Measurements from ENCODE around the gene ADAM29. TPM values are rescaled to one million over a fixed set of nuclear protein-coding genes. Genes with fewer than 3 reads are reported as not detected.

ADAM29 gene
- polyA plus RNA-seq, 1 experiment: not detected

DNA sequence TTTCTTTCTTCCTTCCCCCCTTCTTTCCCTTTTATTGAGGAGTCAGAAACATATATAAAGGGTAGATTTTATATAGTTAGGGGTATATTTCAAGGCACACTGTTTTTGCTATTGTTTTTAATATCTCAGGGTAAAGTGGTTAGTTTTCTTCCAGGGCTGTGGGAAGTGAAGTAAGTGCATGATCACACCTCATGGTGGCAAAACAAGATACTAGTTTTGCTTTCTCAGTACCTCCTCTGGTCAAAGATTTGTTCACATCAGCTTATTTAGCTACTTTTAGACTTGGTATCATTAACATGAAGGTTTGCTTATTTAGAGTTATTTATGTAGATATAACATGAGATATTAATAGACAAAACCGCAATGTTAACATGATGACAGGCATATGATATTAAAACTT is 21.8 kb downstream of the ADAM29 start:
- CTCF ChIA-PET: no interaction called here
- TF ChIP-seq, protein P1, sequence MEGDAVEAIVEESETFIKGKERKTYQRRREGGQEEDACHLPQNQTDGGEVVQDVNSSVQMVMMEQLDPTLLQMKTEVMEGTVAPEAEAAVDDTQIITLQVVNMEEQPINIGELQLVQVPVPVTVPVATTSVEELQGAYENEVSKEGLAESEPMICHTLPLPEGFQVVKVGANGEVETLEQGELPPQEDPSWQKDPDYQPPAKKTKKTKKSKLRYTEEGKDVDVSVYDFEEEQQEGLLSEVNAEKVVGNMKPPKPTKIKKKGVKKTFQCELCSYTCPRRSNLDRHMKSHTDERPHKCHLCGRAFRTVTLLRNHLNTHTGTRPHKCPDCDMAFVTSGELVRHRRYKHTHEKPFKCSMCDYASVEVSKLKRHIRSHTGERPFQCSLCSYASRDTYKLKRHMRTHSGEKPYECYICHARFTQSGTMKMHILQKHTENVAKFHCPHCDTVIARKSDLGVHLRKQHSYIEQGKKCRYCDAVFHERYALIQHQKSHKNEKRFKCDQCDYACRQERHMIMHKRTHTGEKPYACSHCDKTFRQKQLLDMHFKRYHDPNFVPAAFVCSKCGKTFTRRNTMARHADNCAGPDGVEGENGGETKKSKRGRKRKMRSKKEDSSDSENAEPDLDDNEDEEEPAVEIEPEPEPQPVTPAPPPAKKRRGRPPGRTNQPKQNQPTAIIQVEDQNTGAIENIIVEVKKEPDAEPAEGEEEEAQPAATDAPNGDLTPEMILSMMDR (IDR thresholded peaks at IDR 0.05; ENCODE audit: low read depth, low read length): no peak
- Histone ChIP-seq H3K27me3 (ENCODE audit: control insufficient read depth, insufficient read depth, low read length) (no peaks in the 10 kb centered on the region), H3K9me3 (ENCODE audit: control insufficient read depth, insufficient read depth, low read length) (peaks cover 5% of the 10 kb centered on the region; the same call in 1 of the 2 replicates), H3K27ac (ENCODE audit: low read depth, low read length) (no peak overlapping the region), H3K4me3 (ENCODE audit: low read depth, low read length) (no peak overlapping the region)
- POLR2A ChIA-PET: no interaction called here
- DNase-seq (ENCODE audit: low read depth, low spot score): no peak

DNA sequence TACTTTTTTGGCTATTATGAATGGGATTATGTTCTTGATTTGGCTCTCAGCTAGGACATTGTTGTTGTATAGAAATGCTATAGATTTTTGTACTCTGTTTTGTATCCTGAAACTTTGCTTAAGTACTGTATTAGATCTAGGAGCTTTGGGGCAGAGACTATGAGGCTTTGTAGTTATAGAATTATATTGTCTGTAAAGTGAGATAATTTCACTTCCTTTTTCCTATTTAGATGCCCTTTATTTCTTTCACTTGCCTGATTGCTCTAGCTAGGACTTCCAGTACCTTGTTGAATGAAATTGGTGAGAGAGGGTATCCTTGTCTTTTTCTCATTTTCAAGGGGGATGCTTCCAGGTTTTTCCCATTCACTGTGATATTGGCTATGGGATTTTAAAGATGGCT is 28.1 kb downstream of the ADAM29 start:
- DNase-seq (ENCODE audit: low read depth, low spot score): no peak
- TF ChIP-seq, protein P1 (IDR thresholded peaks at IDR 0.05; ENCODE audit: low read depth, low read length): no peak

DNA sequence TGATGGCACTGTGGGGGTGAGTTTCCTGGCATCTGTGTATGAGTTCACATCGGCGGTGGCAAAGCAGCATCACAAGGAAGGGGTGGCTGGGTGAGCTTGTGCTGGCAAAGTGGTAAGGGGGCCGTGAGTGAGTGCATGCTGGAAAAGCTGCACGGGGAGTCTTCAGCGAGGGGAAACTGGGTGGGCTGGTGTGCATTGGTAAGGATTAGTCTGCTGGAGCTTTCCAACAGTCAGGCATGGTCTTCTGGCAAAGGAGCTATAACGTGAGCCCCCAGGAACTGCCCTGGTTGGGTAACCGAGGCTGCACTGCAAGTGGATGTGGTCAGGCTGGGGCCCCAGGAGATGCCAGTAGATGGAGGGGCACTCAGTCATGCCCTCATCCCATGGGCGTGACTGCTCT is 30.7 kb downstream of the ADAM29 start:
- no peak for DNase-seq (ENCODE audit: low read depth, low spot score)
- Histone ChIP-seq H3K27ac (ENCODE audit: low read depth, low read length) (no peak overlapping the region), H3K4me3 (ENCODE audit: low read depth, low read length) (no peak overlapping the region), H3K9me3 (ENCODE audit: control insufficient read depth, insufficient read depth, low read length) (peaks cover 15% of the 10 kb centered on the region), H3K27me3 (ENCODE audit: control insufficient read depth, insufficient read depth, low read length) (no peaks in the 10 kb centered on the region)
- ChIA-PET CTCF (no interaction called here), POLR2A (no interaction called here)
- TF ChIP-seq, protein P1 (IDR thresholded peaks at IDR 0.05; ENCODE audit: low read depth, low read length): no peak

More for the DNA sequence above, 28.1 kb downstream of the ADAM29 start:
- CTCF ChIA-PET: no interaction called here
- H3K9me3 ChIP-seq (ENCODE audit: control insufficient read depth, insufficient read depth, low read length): peaks cover 21% of the 10 kb centered on the region
- H3K4me3 ChIP-seq (ENCODE audit: low read depth, low read length): no peak overlapping the region
- H3K27ac ChIP-seq (ENCODE audit: low read depth, low read length): no peak overlapping the region
- POLR2A ChIA-PET: no interaction called here
- no peaks in the 10 kb centered on the region for H3K27me3 ChIP-seq (ENCODE audit: control insufficient read depth, insufficient read depth, low read length)

DNA sequence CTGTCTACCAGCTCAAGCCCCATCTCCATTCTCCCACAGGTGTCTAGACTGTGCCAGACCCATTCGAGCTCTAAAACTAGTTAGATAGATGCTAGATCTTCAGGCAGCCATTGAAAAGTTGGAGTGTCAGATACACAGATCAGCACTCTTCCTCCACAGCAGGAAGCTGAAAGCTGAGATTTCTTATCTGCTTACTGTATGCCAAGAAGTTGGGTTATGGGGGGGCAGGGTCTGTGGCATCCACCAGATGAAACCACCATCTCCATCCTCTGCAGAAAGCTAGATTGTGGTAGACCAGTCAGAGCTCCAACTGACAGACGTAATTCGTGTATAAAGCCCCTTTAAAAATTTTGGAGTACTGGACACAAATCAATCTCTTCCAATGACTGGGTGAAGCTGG is 54.8 kb downstream of the ADAM29 start:
- TF ChIP-seq, protein P1 (IDR thresholded peaks at IDR 0.05; ENCODE audit: low read depth, low read length): no peak
- H3K27ac ChIP-seq (ENCODE audit: low read depth, low read length): no peak overlapping the region
- peaks cover 9% of the 10 kb centered on the region; the same call in 1 of the 2 replicates for H3K9me3 ChIP-seq (ENCODE audit: control insufficient read depth, insufficient read depth, low read length)
- no peak for DNase-seq (ENCODE audit: low read depth, low spot score)
- H3K4me3 ChIP-seq (ENCODE audit: low read depth, low read length): no peak overlapping the region
- ChIA-PET CTCF (no interaction called here), POLR2A (no interaction called here)
- H3K27me3 ChIP-seq (ENCODE audit: control insufficient read depth, insufficient read depth, low read length): no peaks in the 10 kb centered on the region

DNA sequence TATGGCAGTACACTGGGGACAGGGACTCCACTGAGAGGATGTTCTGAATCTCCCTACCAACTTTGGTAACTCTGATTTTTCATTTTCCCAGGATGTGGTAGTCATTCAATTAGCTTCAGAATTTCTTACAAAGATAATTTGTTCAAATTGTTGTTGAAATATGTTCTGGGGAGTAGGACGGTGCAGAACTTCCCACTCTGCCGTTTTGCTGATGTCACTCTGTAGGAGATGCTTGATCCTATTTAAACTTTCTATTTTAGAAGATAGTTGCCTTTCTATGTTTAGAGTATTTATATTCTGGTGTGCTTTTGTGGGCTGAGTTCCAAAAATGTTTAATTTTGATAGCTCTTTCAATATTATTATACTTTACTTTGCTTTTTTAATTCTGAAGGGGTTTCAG is 55.2 kb downstream of the ADAM29 start:
- ChIA-PET CTCF (interaction anchor here (0.6 kb wide), 1 partner anchor 990 kb away, joined by 4 read pairs; no protein-coding TSS in a partner anchor), POLR2A (no interaction called here)
- Histone ChIP-seq H3K27me3 (ENCODE audit: control insufficient read depth, insufficient read depth, low read length) (no peaks in the 10 kb centered on the region), H3K4me3 (ENCODE audit: low read depth, low read length) (no peak overlapping the region), H3K27ac (ENCODE audit: low read depth, low read length) (no peak overlapping the region), H3K9me3 (ENCODE audit: control insufficient read depth, insufficient read depth, low read length) (peaks cover 9% of the 10 kb centered on the region; the same call in 1 of the 2 replicates)
- TF ChIP-seq, protein P1 (IDR thresholded peaks at IDR 0.05; ENCODE audit: low read depth, low read length): no peak
- DNase-seq (ENCODE audit: low read depth, low spot score): no peak
